Measurements from ENCODE around the gene DHRS4L2. TPM values are rescaled to one million over a fixed set of nuclear protein-coding genes. Genes with fewer than 3 reads are reported as not detected.
"Not testable (repeated sequence)": the region's sequence is repeated elsewhere in the genome, so short reads cannot be mapped to it uniquely, and the experiment has no call there.

DHRS4L2 gene
- total RNA-seq, 1 donor from 2014 or later: 17.1 TPM

- TF ChIP-seq CTCF (conservative IDR thresholded peaks at IDR 0.05): no peak
- Mint-ChIP-seq H3K4me3 (no peak overlapping the region), H3K27me3 (ENCODE audit: low read depth) (no peaks in the 10 kb centered on the region), H3K36me3 (ENCODE audit: low read depth) (peaks cover 25% of the 10 kb centered on the region), H3K9me3 (no peaks in the 10 kb centered on the region), H3K4me1 (peaks cover 20% of the 10 kb centered on the region), H3K27ac (ENCODE audit: unreplicated experiment) (no peak overlapping the region)
- DNase-seq (ENCODE audit: low read depth, low spot score): no peak
Observed at GRCh38 chr14:24011051-24011450, 22.3 kb downstream of the DHRS4L2 start.

GRCh38 chr14:24012726-24013273, 24.1 kb downstream of the DHRS4L2 start:
- not testable (repeated sequence) for DNase-seq (ENCODE audit: low read depth, low spot score); H3K27ac Mint-ChIP-seq (ENCODE audit: unreplicated experiment)
- H3K4me3 Mint-ChIP-seq: peak overlapping the region; percentile 8
- peaks cover 31% of the 10 kb centered on the region for H3K36me3 Mint-ChIP-seq (ENCODE audit: low read depth)
- H3K27me3 Mint-ChIP-seq (ENCODE audit: low read depth): peaks cover 10% of the 10 kb centered on the region
- H3K4me1 Mint-ChIP-seq: peaks cover 20% of the 10 kb centered on the region
- H3K9me3 Mint-ChIP-seq: peaks cover 13% of the 10 kb centered on the region

GRCh38 chr14:24013654-24014514, 25.2 kb downstream of the DHRS4L2 start:
- Mint-ChIP-seq H3K36me3 (ENCODE audit: low read depth) (peaks cover 21% of the 10 kb centered on the region), H3K4me1 (peaks cover 20% of the 10 kb centered on the region), H3K27ac (ENCODE audit: unreplicated experiment) (no peak overlapping the region), H3K4me3 (no peak overlapping the region), H3K27me3 (ENCODE audit: low read depth) (peaks cover 12% of the 10 kb centered on the region), H3K9me3 (peaks cover 13% of the 10 kb centered on the region)
- peak; percentile 95 for TF ChIP-seq CTCF (conservative IDR thresholded peaks at IDR 0.05)
- peak; percentile 39 for DNase-seq (ENCODE audit: low read depth, low spot score)

- Mint-ChIP-seq H3K36me3 (ENCODE audit: low read depth) (peaks cover 15% of the 10 kb centered on the region), H3K9me3 (peaks cover 18% of the 10 kb centered on the region), H3K27me3 (ENCODE audit: low read depth) (peaks cover 18% of the 10 kb centered on the region)
- DNase-seq (ENCODE audit: low read depth, low spot score); H3K27ac Mint-ChIP-seq (ENCODE audit: unreplicated experiment); H3K4me1 Mint-ChIP-seq; H3K4me3 Mint-ChIP-seq: not testable (repeated sequence)
Observed at GRCh38 chr14:24015745-24016144, 27.0 kb downstream of the DHRS4L2 start.

- not testable (repeated sequence) for H3K4me1 Mint-ChIP-seq; H3K4me3 Mint-ChIP-seq; H3K27ac Mint-ChIP-seq (ENCODE audit: unreplicated experiment); DNase-seq (ENCODE audit: low read depth, low spot score)
- H3K9me3 Mint-ChIP-seq: peaks cover 18% of the 10 kb centered on the region
- peaks cover 11% of the 10 kb centered on the region for H3K36me3 Mint-ChIP-seq (ENCODE audit: low read depth)
- peaks cover 25% of the 10 kb centered on the region for H3K27me3 Mint-ChIP-seq (ENCODE audit: low read depth)
Observed at GRCh38 chr14:24018978-24019377, 30.2 kb downstream of the DHRS4L2 start.

- H3K4me1 Mint-ChIP-seq; H3K27ac Mint-ChIP-seq (ENCODE audit: unreplicated experiment); DNase-seq (ENCODE audit: low read depth, low spot score); H3K4me3 Mint-ChIP-seq: not testable (repeated sequence)
- Mint-ChIP-seq H3K27me3 (ENCODE audit: low read depth) (peaks cover 28% of the 10 kb centered on the region), H3K9me3 (peaks cover 21% of the 10 kb centered on the region), H3K36me3 (ENCODE audit: low read depth) (peaks cover 12% of the 10 kb centered on the region)
- TF ChIP-seq CTCF (conservative IDR thresholded peaks at IDR 0.05): peak; percentile 43
Observed at GRCh38 chr14:24019944-24020343, 31.2 kb downstream of the DHRS4L2 start.

GRCh38 chr14:24020520-24020919, 31.8 kb downstream of the DHRS4L2 start:
- Mint-ChIP-seq H3K36me3 (ENCODE audit: low read depth) (peaks cover 15% of the 10 kb centered on the region), H3K27me3 (ENCODE audit: low read depth) (peaks cover 31% of the 10 kb centered on the region)
- H3K4me3 Mint-ChIP-seq: not testable (repeated sequence)

GRCh38 chr14:24024939-24025418, 36.2 kb downstream of the DHRS4L2 start:
- Mint-ChIP-seq H3K9me3 (peaks cover 21% of the 10 kb centered on the region), H3K27me3 (ENCODE audit: low read depth) (peaks cover 40% of the 10 kb centered on the region), H3K36me3 (ENCODE audit: low read depth) (peaks cover 13% of the 10 kb centered on the region)
- H3K4me3 Mint-ChIP-seq; H3K27ac Mint-ChIP-seq (ENCODE audit: unreplicated experiment); H3K4me1 Mint-ChIP-seq; DNase-seq (ENCODE audit: low read depth, low spot score): not testable (repeated sequence)

More at GRCh38 chr14:24020520-24020919, 31.8 kb downstream of the DHRS4L2 start:
- H3K4me1 Mint-ChIP-seq; H3K27ac Mint-ChIP-seq (ENCODE audit: unreplicated experiment); DNase-seq (ENCODE audit: low read depth, low spot score): not testable (repeated sequence)
- peaks cover 24% of the 10 kb centered on the region for H3K9me3 Mint-ChIP-seq

- H3K27me3 Mint-ChIP-seq (ENCODE audit: low read depth): peaks cover 34% of the 10 kb centered on the region
- not testable (repeated sequence) for H3K4me3 Mint-ChIP-seq; H3K4me1 Mint-ChIP-seq; H3K27ac Mint-ChIP-seq (ENCODE audit: unreplicated experiment); DNase-seq (ENCODE audit: low read depth, low spot score)
- H3K36me3 Mint-ChIP-seq (ENCODE audit: low read depth): peaks cover 13% of the 10 kb centered on the region
- peaks cover 19% of the 10 kb centered on the region for H3K9me3 Mint-ChIP-seq
Observed at GRCh38 chr14:24029687-24030086, 41.0 kb downstream of the DHRS4L2 start.

GRCh38 chr14:24031331-24031730, 42.6 kb downstream of the DHRS4L2 start:
- H3K4me3 Mint-ChIP-seq; DNase-seq (ENCODE audit: low read depth, low spot score); H3K27ac Mint-ChIP-seq (ENCODE audit: unreplicated experiment); H3K4me1 Mint-ChIP-seq: not testable (repeated sequence)
- H3K27me3 Mint-ChIP-seq (ENCODE audit: low read depth): peaks cover 29% of the 10 kb centered on the region
- H3K9me3 Mint-ChIP-seq: peaks cover 13% of the 10 kb centered on the region
- peaks cover 10% of the 10 kb centered on the region for H3K36me3 Mint-ChIP-seq (ENCODE audit: low read depth)
